Endothelial cell of umbilical vein (primary cell): ENCODE measurements around the gene WDR27. TPM values are rescaled to one million over a fixed set of nuclear protein-coding genes. Genes with fewer than 3 reads are reported as not detected.
"Not testable (repeated sequence)": the region's sequence is repeated elsewhere in the genome, so short reads cannot be mapped to it uniquely, and the experiment has no call there.

Source experiments
- BruUV-seq: library from RNA; stranded (reverse); fragments of 400-500 nt; replicated peaks from 2 replicates; lab custom pipeline; 2021; lab: Mats Ljungman, UMichigan
- CTCF ChIA-PET: fragments of 300-600, 350-600 bp; sonication (Branson Sonifier 250); formaldehyde crosslinking; loops from one replicate; lab custom pipeline; 2021; ENCODE audit warnings: antibody characterized with exemption, inconsistent platforms; lab: Charles Lee
- POLR2A ChIA-PET: fragments of 300-600, 350-600 bp; sonication (Branson Sonifier 250); formaldehyde crosslinking; loops from one replicate; lab custom pipeline; 2021; ENCODE audit warnings: antibody characterized with exemption, inconsistent platforms; lab: Charles Lee
- DNase-seq: peaks from one replicate; pipeline ENCODE4 v3.0.0-alpha.2; 2011; ENCODE audit warnings: low read depth, low spot score
- FAIRE-seq: peaks from 2 replicates; lab custom pipeline; 2011; peaks lifted over from hg19 to GRCh38; lab: Jason Lieb, UNC
- H2AFZ ChIP-seq: 2 replicates; pipeline ENCODE4 v1.6.0; 2012; ENCODE audit warnings: low read depth, low read length, control low read depth, inconsistent platforms
- H3K27ac ChIP-seq: 2 replicates; pipeline ENCODE4 v1.5.1; 2011; ENCODE audit warnings: low read depth, mild to moderate bottlenecking, control low read depth, low read length, moderate library complexity; ENCODE audit not compliant: insufficient read depth
- H3K27me3 ChIP-seq, 2 experiments: 2 replicates each; pipeline versions ENCODE4 v1.6.0 to v1.6.1; 2011; ENCODE audit warnings: low read length in 2 of 2, mixed read lengths in 1 of 2; ENCODE audit not compliant: control insufficient read depth in 2 of 2, insufficient read depth in 2 of 2
- H3K36me3 ChIP-seq, 2 experiments: 2 replicates in 1 of 2; 3 replicates in 1 of 2; pipeline ENCODE4 v1.5.1; 2011; ENCODE audit warnings: low read length in 2 of 2, mild to moderate bottlenecking in 1 of 2, moderate library complexity in 1 of 2; ENCODE audit not compliant: control insufficient read depth in 2 of 2, insufficient read depth in 2 of 2; ENCODE audit errors: extremely low read depth in 1 of 2
- H3K4me1 ChIP-seq: 3 replicates; pipeline ENCODE4 v1.5.1; 2011; ENCODE audit warnings: mild to moderate bottlenecking, low read length; ENCODE audit not compliant: control insufficient read depth, insufficient read depth; ENCODE audit errors: extremely low read depth
- H3K4me2 ChIP-seq: 2 replicates; pipeline ENCODE4 v1.6.1; 2011; ENCODE audit warnings: low read length, control low read depth, mixed read lengths; ENCODE audit not compliant: insufficient read depth
- H3K4me3 ChIP-seq, 3 experiments: fragments of 200-600 bp in 1 of 3; sonication (generic), shearing (Covaris generic) in 1 of 3; replicated peaks in 1 of 3; 2 replicates each; pipeline ENCODE4 v1.5.1; 2011 to 2016; ENCODE audit warnings: control low read depth in 3 of 3, low read length in 3 of 3, mild to moderate bottlenecking in 2 of 3, inconsistent platforms in 1 of 3, low read depth in 1 of 3, moderate library complexity in 1 of 3; ENCODE audit not compliant: insufficient read depth in 1 of 3
- H3K79me2 ChIP-seq: 2 replicates; pipeline ENCODE4 v1.6.0; 2012; ENCODE audit warnings: low read length, inconsistent platforms; ENCODE audit not compliant: control insufficient read depth, insufficient read depth
- H3K9ac ChIP-seq: replicated peaks from 2 replicates; pipeline ENCODE3; 2011; ENCODE audit warnings: low read length, control low read depth; ENCODE audit not compliant: insufficient read depth; ENCODE audit errors: extremely low read depth
- H3K9me1 ChIP-seq: replicated peaks from 3 replicates; pipeline ENCODE4 v1.6.0; 2011; ENCODE audit warnings: mild to moderate bottlenecking, low read length; ENCODE audit not compliant: control insufficient read depth, insufficient read depth; ENCODE audit errors: extremely low read depth
- H3K9me3 ChIP-seq: replicated peaks from 2 replicates; pipeline ENCODE4 v1.5.1; 2012; ENCODE audit warnings: low read length, inconsistent platforms; ENCODE audit not compliant: control insufficient read depth, insufficient read depth
- H4K20me1 ChIP-seq: replicated peaks from 2 replicates; pipeline ENCODE3; 2011; ENCODE audit warnings: mild to moderate bottlenecking, low read length; ENCODE audit not compliant: control insufficient read depth, insufficient read depth; ENCODE audit errors: extremely low read depth
- CTCF ChIP-seq, 2 donors: IDR thresholded peaks; 1 replicate in 1 of 2; 2 replicates in 1 of 2; pipeline ENCODE4 v1.5.1; 2011; ENCODE audit warnings: low read length in 2 of 2, mild to moderate bottlenecking in 2 of 2, moderate library complexity in 2 of 2, control low read depth in 1 of 2, inconsistent platforms in 1 of 2, low read depth in 1 of 2; ENCODE audit not compliant: insufficient read depth in 1 of 2; ENCODE audit errors: extremely low read depth in 1 of 2
- EZH2 ChIP-seq: IDR thresholded peaks from 2 replicates; pipeline ENCODE4 v1.6.1; 2012; ENCODE audit warnings: borderline replicate concordance, low read depth, mild to moderate bottlenecking, moderate library complexity, low read length, inconsistent platforms; ENCODE audit not compliant: severe bottlenecking
- FOS ChIP-seq: IDR thresholded peaks from 2 replicates; pipeline ENCODE4 v1.6.1; 2011; ENCODE audit warnings: mild to moderate bottlenecking, low read length, moderate library complexity, borderline replicate concordance; ENCODE audit not compliant: insufficient read depth
- GATA2 ChIP-seq: IDR thresholded peaks from 2 replicates; pipeline ENCODE4 v1.7.0; 2011; ENCODE audit warnings: low read depth, mild to moderate bottlenecking, moderate library complexity, mixed read lengths, low read length; ENCODE audit not compliant: insufficient read length, insufficient read depth
- JUN ChIP-seq: IDR thresholded peaks from 2 replicates; pipeline ENCODE4 v1.6.1; 2011; ENCODE audit warnings: borderline replicate concordance, low read depth; ENCODE audit not compliant: insufficient read length, insufficient read depth
- MAX ChIP-seq: IDR thresholded peaks from 2 replicates; pipeline ENCODE4 v1.6.1; 2011; ENCODE audit not compliant: insufficient read depth, insufficient read length
- MYC ChIP-seq: IDR thresholded peaks from one replicate; pipeline ENCODE4 v1.6.1; 2011; ENCODE audit warnings: mild to moderate bottlenecking, low read depth, low read length
- POLR2A ChIP-seq: IDR thresholded peaks from 2 replicates; pipeline ENCODE4 v1.6.1; 2012; ENCODE audit warnings: low read depth, mild to moderate bottlenecking, control low read depth, low read length
- POLR2AphosphoS5 ChIP-seq: IDR thresholded peaks from 2 replicates; pipeline ENCODE4 v1.6.1; 2012; ENCODE audit warnings: low read depth, mild to moderate bottlenecking, control low read depth, low read length, moderate library complexity; ENCODE audit not compliant: insufficient read depth
- dilution Hi-C: fragments of 300-500 bp; cut with MboI; formaldehyde crosslinking; loops from one replicate; pipeline ENCODE4 v1.15.0; 2019; ENCODE audit warnings: low sequenced_read_pairs; ENCODE audit not compliant: extremely low pct_ligation_motif_present
- intact Hi-C: fragments of 100-400 bp; cut with micrococcal nuclease; formaldehyde crosslinking; loops from one replicate; pipeline ENCODE4 v1.10.0; 2022
- polyA plus RNA-seq, 4 experiments: library from polyadenylated mRNA; depleted of rRNA in 3 of 4; stranded (reverse) in 3 of 4; unstranded in 1 of 4; fragments of >200 nt; gene quantifications; 2 replicates each; pipeline versions ENCODE4 v1.2.1 to v1.2.3, GENCODE V29; 2011 to 2012; ENCODE audit warnings: missing spikeins in 1 of 4
- total RNA-seq: library from RNA; stranded (reverse); gene quantifications from 2 replicates; pipeline ENCODE4 v1.2.3, GENCODE V29; 2021

WDR27 gene
- total and polyA plus RNA-seq, 2 donors (not counting 3 experiments of a cell fraction or from before 2014, with no cell fraction given): 60.1 to 69.7 TPM

GRCh38 chr6:169646906-169647567 lies 54.8 kb downstream of the WDR27 start:
- CTCF ChIA-PET: no interaction called here
- dilution Hi-C loops: no loop called here
- no peak overlapping the region for H3K4me2 ChIP-seq

GRCh38 chr6:169645459-169645858 lies 56.4 kb downstream of the WDR27 start:
- H2AFZ ChIP-seq, H3K27me3 ChIP-seq, BruUV-seq, dilution Hi-C loops, H3K36me3 ChIP-seq, POLR2A ChIA-PET, H3K4me2 ChIP-seq, H3K4me1 ChIP-seq, H3K27ac ChIP-seq, H3K9ac ChIP-seq, intact Hi-C loops, H3K9me3 ChIP-seq, DNase-seq, CTCF ChIA-PET, FAIRE-seq, H3K4me3 ChIP-seq, H3K9me1 ChIP-seq, H3K79me2 ChIP-seq, H4K20me1 ChIP-seq: not testable (repeated sequence)

More at GRCh38 chr6:169646906-169647567, 54.8 kb downstream of the WDR27 start:
- no TSS peak for BruUV-seq
- Histone ChIP-seq H3K9me3 (no peaks in the 10 kb centered on the region), H3K9me1 (no peaks in the 10 kb centered on the region), H3K4me1 (no peaks in the 10 kb centered on the region), H4K20me1 (no peaks in the 10 kb centered on the region), H3K9ac (no peak overlapping the region), H3K36me3 (no peaks in the 10 kb centered on the region), H3K4me3 (no peak overlapping the region), H3K27ac (no peak overlapping the region), H3K27me3 (no peaks in the 10 kb centered on the region), H2AFZ (no peak overlapping the region), H3K79me2 (no peaks in the 10 kb centered on the region)
- FAIRE-seq (no peak), DNase-seq (no peak)
- no peak for TF ChIP-seq FOS
- no peak for TF ChIP-seq POLR2AphosphoS5
- no peak for TF ChIP-seq EZH2
- no peak for TF ChIP-seq POLR2A
- TF ChIP-seq MYC: no peak
- no peak for TF ChIP-seq GATA2
- no peak for TF ChIP-seq CTCF (IDR thresholded peaks at IDR 0.05; ENCODE audit: extremely low read depth in 1 of 2, insufficient read depth in 1 of 2, low read depth in 1 of 2, low read length in 2 of 2)
- TF ChIP-seq MAX: no peak
- no peak for TF ChIP-seq JUN
- POLR2A ChIA-PET: no interaction called here
- intact Hi-C loops: no loop called here
